HepG2 (cell line): ENCODE data around the gene KAZN. TPM values are rescaled to one million over a fixed set of nuclear protein-coding genes. Genes with fewer than 3 reads are reported as not detected.

ENCODE experiments used
- ATAC-seq: fragments of 200-7000 bp; cut with Tn5 transposase; 3 replicates; pipeline ENCODE4 v1.9.1; 2020; ENCODE audit warnings: mild to moderate bottlenecking, moderate library complexity
- BruUV-seq: library from RNA; stranded (reverse); fragments of 400-500 nt; replicated peaks from 2 replicates; lab custom pipeline; 2021; lab: Mats Ljungman, UMichigan
- CTCF ChIA-PET: fragments of 300-600 bp; formaldehyde crosslinking; extraction: SDS; loops from one replicate; lab custom pipeline; 2021; ENCODE audit warnings: low total read pairs, inconsistent platforms, low intra/inter-chr PET ratio; lab: Yijun Ruan, JAX
- POLR2A ChIA-PET: fragments of 350-600 bp; sonication (Branson Sonifier 250); formaldehyde crosslinking; loops from one replicate; lab custom pipeline; 2020; ENCODE audit warnings: antibody characterized with exemption, inconsistent platforms; lab: Yijun Ruan, JAX
- DNase-seq: peaks from one replicate; pipeline ENCODE4 v3.0.0-alpha.2; 2015; ENCODE audit warnings: low spot score
- FAIRE-seq: peaks from 3 replicates; lab custom pipeline; 2011; peaks lifted over from hg19 to GRCh38; lab: Jason Lieb, UNC
- H2AFZ ChIP-seq: one replicate; pipeline ENCODE4 v1.6.1; 2011; ENCODE audit warnings: low read length, inconsistent platforms
- H3K27ac ChIP-seq: fragments of 300-600 bp; 3 replicates; pipeline ENCODE4 v1.8.0; 2011; ENCODE audit warnings: mixed run types, mild to moderate bottlenecking, mixed read lengths, low read length, inconsistent platforms; ENCODE audit not compliant: insufficient read depth; ENCODE audit errors: extremely low read length
- H3K27me3 ChIP-seq, 2 experiments: fragments of 200-600 bp in 1 of 2; 2 replicates in 1 of 2; 3 replicates in 1 of 2; pipeline versions ENCODE4 v1.6.0 to v1.8.0; 2011; ENCODE audit warnings: low read length in 2 of 2, mild to moderate bottlenecking in 2 of 2, moderate library complexity in 2 of 2, inconsistent platforms in 1 of 2; ENCODE audit not compliant: insufficient read depth in 2 of 2, control insufficient read depth in 1 of 2
- H3K36me3 ChIP-seq, 2 experiments: fragments of 200-600 bp in 1 of 2; replicated peaks in 1 of 2; 2 replicates in 1 of 2; 3 replicates in 1 of 2; pipeline versions ENCODE4 v1.5.1 to v1.8.0; 2011; ENCODE audit warnings: low read length in 2 of 2, inconsistent platforms in 1 of 2; ENCODE audit not compliant: insufficient read depth in 2 of 2, control insufficient read depth in 1 of 2
- H3K4me1 ChIP-seq: 2 replicates; pipeline ENCODE4 v1.5.1; 2012; ENCODE audit warnings: low read length, inconsistent platforms; ENCODE audit not compliant: insufficient read depth
- H3K4me2 ChIP-seq: 2 replicates; pipeline ENCODE4 v1.6.0; 2011; ENCODE audit warnings: low read depth, low read length, inconsistent platforms
- H3K4me3 ChIP-seq, 3 experiments: fragments of 200-600 bp in 1 of 3; sonication (generic), shearing (Covaris generic) in 1 of 3; replicated peaks in 1 of 3; 2 replicates each; pipeline ENCODE4 v1.5.1; 2011 to 2016; ENCODE audit warnings: low read length in 3 of 3, inconsistent platforms in 2 of 3, low read depth in 2 of 3, mild to moderate bottlenecking in 2 of 3, control low read depth in 1 of 3, mixed read lengths in 1 of 3; ENCODE audit not compliant: insufficient read depth in 1 of 3
- H3K79me2 ChIP-seq: one replicate; pipeline ENCODE4 v1.6.1; 2011; ENCODE audit warnings: low read length, inconsistent platforms; ENCODE audit not compliant: insufficient read depth
- H3K9ac ChIP-seq: 2 replicates; pipeline ENCODE4 v1.6.0; 2011; ENCODE audit warnings: mild to moderate bottlenecking, low read depth, low read length, inconsistent platforms; ENCODE audit not compliant: insufficient read depth
- H3K9me3 ChIP-seq: 2 replicates; pipeline ENCODE4 v1.5.1; 2012; ENCODE audit warnings: mild to moderate bottlenecking, low read length
- H4K20me1 ChIP-seq: 2 replicates; pipeline ENCODE4 v1.6.0; 2011; ENCODE audit warnings: inconsistent platforms, mild to moderate bottlenecking, low read length, moderate library complexity; ENCODE audit not compliant: insufficient read depth
- DDIT3 ChIP-seq: sonication (generic); formaldehyde crosslinking; IDR thresholded peaks from 2 replicates; pipeline ENCODE4 v1.4.0; 2020; ENCODE audit warnings: mild to moderate bottlenecking, missing genetic modification reagents
- HDAC6 ChIP-seq: fragments of 200-600 bp; sonication (generic); IDR thresholded peaks from 2 replicates; pipeline ENCODE4 v1.7.0; 2017; ENCODE audit warnings: mild to moderate bottlenecking, antibody characterized with exemption, low read length, low read depth
- KDM1A ChIP-seq: IDR thresholded peaks from 2 replicates; pipeline ENCODE4 v1.6.1; 2016; ENCODE audit warnings: missing compliant biosample characterization
- NR3C1 ChIP-seq: sonication (generic); formaldehyde crosslinking; IDR thresholded peaks from 2 replicates; pipeline ENCODE4 v1.4.0; 2020; ENCODE audit warnings: missing genetic modification reagents
- RERE ChIP-seq: IDR thresholded peaks from 2 replicates; pipeline ENCODE4 v1.6.1; 2016; ENCODE audit warnings: low read depth, missing genetic modification reagents, missing compliant biosample characterization
- RNF2 ChIP-seq: fragments of 450-650 bp; conservative IDR thresholded peaks from 2 replicates; pipeline ENCODE4 v1.6.1; 2016; ENCODE audit warnings: low read depth
- ZNF816 ChIP-seq: sonication (generic); formaldehyde crosslinking; IDR thresholded peaks from 2 replicates; pipeline ENCODE4 v1.8.0; 2022; ENCODE audit warnings: missing genetic modification reagents, mild to moderate bottlenecking, borderline replicate concordance
- WGBS: methylation state at CpG from one replicate; pipeline ENCODE4 v1.1.6; 2017; ENCODE audit warnings: low lambda C conversion rate; 5-methylcytosine and 5-hydroxymethylcytosine counted together
- in situ Hi-C: cut with HindIII; loops from 2 replicates; pipeline ENCODE4 v1.10.0; 2017; ENCODE audit warnings: low pct_unique_long_range_greater_than_20kb; ENCODE audit not compliant: extremely low pct_ligation_motif_present
- intact Hi-C: fragments of 100-400 bp; cut with micrococcal nuclease; formaldehyde crosslinking; loops from one replicate; pipeline ENCODE4 v1.10.0; 2022; ENCODE audit not compliant: unreplicated experiment
- polyA plus RNA-seq, 8 experiments: library from polyadenylated mRNA; depleted of rRNA in 3 of 8; stranded (reverse) in 7 of 8; unstranded in 1 of 8; fragments of >200 nt; fragmentation: Illumina TruSeq in 4 of 8; extraction: Trizol in 4 of 8; gene quantifications; 2 replicates each; pipeline versions ENCODE4 v1.2.1 to v1.2.3, GENCODE V29; 2011 to 2016; ENCODE audit warnings: low read depth in 4 of 8, missing spikeins in 1 of 8, mixed read lengths in 1 of 8; ENCODE audit not compliant: insufficient read depth in 1 of 8
- total RNA-seq, 5 experiments: library from RNA; depleted of rRNA; stranded (reverse); fragments of >200 nt; fragmentation: Illumina TruSeq; extraction: Trizol; gene quantifications; 2 replicates each; pipeline ENCODE4 v1.2.3, GENCODE V29; 2016; ENCODE audit warnings: low read depth in 1 of 5

KAZN gene
- total and polyA plus RNA-seq, 2 of the 13 experiments (the other 11 are each of a cell fraction or from before 2014, with no cell fraction given): 10.4 to 13.5 TPM

- no TSS peak for BruUV-seq
- Histone ChIP-seq H3K79me2 (no peaks in the 10 kb centered on the region), H3K4me1 (no peaks in the 10 kb centered on the region), H4K20me1 (no peaks in the 10 kb centered on the region), H3K27me3 (peaks cover 4 to 69% of the 10 kb centered on the region in 2 experiments), H3K36me3 (no peaks in the 10 kb centered on the region), H3K4me2 (no peak overlapping the region), H3K27ac (no peak overlapping the region), H3K9ac (no peak overlapping the region), H3K4me3 (no peak overlapping the region), H2AFZ (no peak overlapping the region), H3K9me3 (no peaks in the 10 kb centered on the region)
- intact Hi-C loops: no loop called here
- DNase-seq (no peak), FAIRE-seq (no peak), ATAC-seq (no peak)
- WGBS: 9% methylated on average over 6 of the region's 10 CpGs
- ChIA-PET POLR2A (no interaction called here), CTCF (interaction anchor here (1.7 kb wide), 1 partner anchor 240 kb away, joined by 3 read pairs; no protein-coding TSS in a partner anchor)
- in situ Hi-C loops: no loop called here
- TF ChIP-seq DDIT3 (no peak), ZNF816 (CRISPR knock-in tag) (no peak), RNF2 (no peak), RERE (no peak), NR3C1 (CRISPR knock-in tag) (no peak), HDAC6 (no peak), KDM1A (no peak)
Measured at GRCh38 chr1:14787604-14788003, 189.1 kb downstream of the KAZN start.
